B cell (primary cell): Measurements from ENCODE around the gene PDPK1.

Experiments used
- CTCF ChIP-seq: fragments of 200-600 bp; IDR thresholded peaks from one replicate; pipeline ENCODE4 v1.8.0; 2022; ENCODE audit warnings: antibody characterized with exemption, mild to moderate bottlenecking
- EZH2 ChIP-seq: IDR thresholded peaks from 2 replicates; pipeline ENCODE4 v1.6.1; 2012; ENCODE audit warnings: borderline replicate concordance, low read depth, mild to moderate bottlenecking, moderate library complexity, low read length; ENCODE audit not compliant: insufficient read depth, poor library complexity, severe bottlenecking

GRCh38 chr16:2517954-2518605, 19.7 kb upstream of the PDPK1 start:
- TF ChIP-seq CTCF (no peak), EZH2 (no peak)
